Keratinocyte (primary cell): ENCODE measurements around the gene TACC2. TPM values are rescaled to one million over a fixed set of nuclear protein-coding genes. Genes with fewer than 3 reads are reported as not detected.
"Not testable (repeated sequence)": the region's sequence is repeated elsewhere in the genome, so short reads cannot be mapped to it uniquely, and the experiment has no call there.

Experiments used
- DNase-seq: peaks from one replicate; pipeline ENCODE4 v3.0.0-alpha.2; 2011; ENCODE audit warnings: low read depth, missing footprints, low spot score
- FAIRE-seq: peaks from 2 replicates; lab custom pipeline; 2011; peaks lifted over from hg19 to GRCh38; lab: Jason Lieb, UNC
- H2AFZ ChIP-seq: 2 replicates; pipeline ENCODE4 v1.6.0; 2012; ENCODE audit warnings: low read length, control low read depth, inconsistent platforms; ENCODE audit not compliant: control insufficient read depth
- H3K27ac ChIP-seq: 2 replicates; pipeline ENCODE4 v1.5.1; 2011; ENCODE audit warnings: low read length; ENCODE audit not compliant: control insufficient read depth, insufficient read depth
- H3K27me3 ChIP-seq: 3 replicates; pipeline ENCODE4 v1.6.0; 2011; ENCODE audit warnings: low read length; ENCODE audit not compliant: control insufficient read depth, insufficient read depth; ENCODE audit errors: extremely low read depth
- H3K36me3 ChIP-seq, 2 experiments: 2 replicates in 1 of 2; 3 replicates in 1 of 2; pipeline ENCODE4 v1.5.1; 2011; ENCODE audit warnings: low read length in 2 of 2, mild to moderate bottlenecking in 1 of 2; ENCODE audit not compliant: control insufficient read depth in 2 of 2, insufficient read depth in 2 of 2; ENCODE audit errors: extremely low read depth in 1 of 2
- H3K4me1 ChIP-seq: 3 replicates; pipeline ENCODE4 v1.5.1; 2011; ENCODE audit warnings: low read length; ENCODE audit not compliant: control insufficient read depth, insufficient read depth; ENCODE audit errors: extremely low read depth
- H3K4me2 ChIP-seq: 3 replicates; pipeline ENCODE4 v1.6.0; 2011; ENCODE audit warnings: low read depth, low read length; ENCODE audit not compliant: control insufficient read depth, insufficient read depth; ENCODE audit errors: extremely low read depth
- H3K4me3 ChIP-seq, 3 experiments: fragments of 200-600 bp in 1 of 3; sonication (generic) in 1 of 3; 2 replicates in 2 of 3; 3 replicates in 1 of 3; pipeline ENCODE4 v1.5.1; 2011 to 2016; ENCODE audit warnings: low read length in 3 of 3, mild to moderate bottlenecking in 3 of 3, control low read depth in 2 of 3, inconsistent platforms in 1 of 3, low read depth in 1 of 3, mixed read lengths in 1 of 3, mixed run types in 1 of 3, moderate library complexity in 1 of 3; ENCODE audit not compliant: control insufficient read depth in 2 of 3, insufficient read depth in 2 of 3; ENCODE audit errors: extremely low read depth in 1 of 3
- H3K79me2 ChIP-seq: 2 replicates; pipeline ENCODE4 v1.6.0; 2012; ENCODE audit warnings: low read length; ENCODE audit not compliant: control insufficient read depth, insufficient read depth
- H3K9ac ChIP-seq: 3 replicates; pipeline ENCODE4 v1.6.0; 2011; ENCODE audit warnings: low read length; ENCODE audit not compliant: control insufficient read depth, insufficient read depth; ENCODE audit errors: extremely low read depth
- H3K9me1 ChIP-seq: 3 replicates; pipeline ENCODE4 v1.6.0; 2011; ENCODE audit warnings: low read length; ENCODE audit not compliant: control insufficient read depth, insufficient read depth; ENCODE audit errors: extremely low read depth
- H3K9me3 ChIP-seq: 2 replicates; pipeline ENCODE4 v1.5.1; 2012; ENCODE audit warnings: low read depth, low read length; ENCODE audit not compliant: control insufficient read depth
- H4K20me1 ChIP-seq: 3 replicates; pipeline ENCODE4 v1.6.0; 2011; ENCODE audit warnings: low read length; ENCODE audit not compliant: control insufficient read depth, insufficient read depth; ENCODE audit errors: extremely low read depth
- EZH2 ChIP-seq: IDR thresholded peaks from one replicate; pipeline ENCODE4 v1.6.1; 2012; ENCODE audit warnings: inconsistent platforms, mild to moderate bottlenecking, low read length, moderate library complexity
- dilution Hi-C: fragments of 300-500 bp; cut with MboI; formaldehyde crosslinking; loops from one replicate; pipeline ENCODE4 v1.7.0; 2020; ENCODE audit warnings: low sequenced_read_pairs; ENCODE audit not compliant: extremely low pct_ligation_motif_present
- polyA plus RNA-seq, 5 experiments: library from polyadenylated mRNA; depleted of rRNA in 3 of 5; stranded (reverse) in 3 of 5; stranded (forward) in 1 of 5; unstranded in 1 of 5; fragments of >200 nt; gene quantifications; 1 replicate in 1 of 5; 2 replicates in 3 of 5; 3 replicates in 1 of 5; pipeline versions ENCODE4 v1.2.1 to v1.2.3, GENCODE V29; 2011 to 2012; ENCODE audit warnings: missing spikeins in 2 of 5, low read depth in 1 of 5, low replicate concordance in 1 of 5
- TF ChIP-seq, protein P1 (sequence below), 3 experiments: IDR thresholded peaks in 1 of 3; conservative IDR thresholded peaks in 1 of 3; optimal IDR thresholded peaks in 1 of 3; 2 replicates in 2 of 3; 3 replicates in 1 of 3; pipeline versions ENCODE3 to v1.5.1; 2011; ENCODE audit warnings: low read length in 3 of 3, mild to moderate bottlenecking in 3 of 3, moderate library complexity in 2 of 3, control low read depth in 1 of 3, inconsistent platforms in 1 of 3; ENCODE audit not compliant: insufficient read depth in 2 of 3; ENCODE audit errors: extremely low read depth in 1 of 3

TACC2 gene
- polyA plus RNA-seq, 1 donor (not counting 4 experiments of a cell fraction or from before 2014, with no cell fraction given), result 12.8 TPM

DNA sequence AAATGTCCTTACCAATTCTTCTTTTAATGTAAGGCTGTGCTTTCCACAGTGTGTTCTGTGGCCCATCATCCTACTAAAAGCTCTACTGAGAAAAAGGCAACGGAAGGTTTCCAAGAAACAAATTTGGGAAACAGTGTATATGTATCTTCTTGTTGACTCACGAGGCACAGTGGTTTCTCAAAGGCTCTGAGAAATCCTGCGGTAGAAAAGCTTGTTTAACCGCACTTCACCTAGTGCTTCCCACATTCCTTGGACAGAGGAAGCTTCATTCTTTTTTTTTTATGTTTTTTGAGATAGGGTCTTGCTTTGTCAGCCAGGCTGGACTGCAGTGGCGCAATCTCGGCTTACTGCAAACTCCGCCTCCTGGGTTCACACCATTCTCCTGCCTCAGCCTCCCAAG, 84.5 kb downstream of the TACC2 start:
- Histone ChIP-seq H3K4me1 (peaks cover 13% of the 10 kb centered on the region), H3K9me1 (no peaks in the 10 kb centered on the region), H3K9me3 (no peaks in the 10 kb centered on the region), H3K36me3 (no peaks in the 10 kb centered on the region), H3K79me2 (no peaks in the 10 kb centered on the region), H3K9ac (no peak overlapping the region), H4K20me1 (no peaks in the 10 kb centered on the region), H3K27ac (no peak overlapping the region), H2AFZ (no peak overlapping the region), H3K4me3 (no peak overlapping the region), H3K4me2 (no peak overlapping the region), H3K27me3 (no peaks in the 10 kb centered on the region)
- dilution Hi-C loops, result no loop called here
- no peak for TF ChIP-seq EZH2
- TF ChIP-seq, protein P1, sequence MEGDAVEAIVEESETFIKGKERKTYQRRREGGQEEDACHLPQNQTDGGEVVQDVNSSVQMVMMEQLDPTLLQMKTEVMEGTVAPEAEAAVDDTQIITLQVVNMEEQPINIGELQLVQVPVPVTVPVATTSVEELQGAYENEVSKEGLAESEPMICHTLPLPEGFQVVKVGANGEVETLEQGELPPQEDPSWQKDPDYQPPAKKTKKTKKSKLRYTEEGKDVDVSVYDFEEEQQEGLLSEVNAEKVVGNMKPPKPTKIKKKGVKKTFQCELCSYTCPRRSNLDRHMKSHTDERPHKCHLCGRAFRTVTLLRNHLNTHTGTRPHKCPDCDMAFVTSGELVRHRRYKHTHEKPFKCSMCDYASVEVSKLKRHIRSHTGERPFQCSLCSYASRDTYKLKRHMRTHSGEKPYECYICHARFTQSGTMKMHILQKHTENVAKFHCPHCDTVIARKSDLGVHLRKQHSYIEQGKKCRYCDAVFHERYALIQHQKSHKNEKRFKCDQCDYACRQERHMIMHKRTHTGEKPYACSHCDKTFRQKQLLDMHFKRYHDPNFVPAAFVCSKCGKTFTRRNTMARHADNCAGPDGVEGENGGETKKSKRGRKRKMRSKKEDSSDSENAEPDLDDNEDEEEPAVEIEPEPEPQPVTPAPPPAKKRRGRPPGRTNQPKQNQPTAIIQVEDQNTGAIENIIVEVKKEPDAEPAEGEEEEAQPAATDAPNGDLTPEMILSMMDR (optimal IDR thresholded peaks at IDR 0.05 in 1 of 3, IDR thresholded peaks at IDR 0.05 in 1 of 3, conservative IDR thresholded peaks at IDR 0.05 in 1 of 3; ENCODE audit: extremely low read depth in 1 of 3, insufficient read depth in 2 of 3, low read length in 3 of 3), result no peak
- DNase-seq (no peak), FAIRE-seq (no peak)

DNA sequence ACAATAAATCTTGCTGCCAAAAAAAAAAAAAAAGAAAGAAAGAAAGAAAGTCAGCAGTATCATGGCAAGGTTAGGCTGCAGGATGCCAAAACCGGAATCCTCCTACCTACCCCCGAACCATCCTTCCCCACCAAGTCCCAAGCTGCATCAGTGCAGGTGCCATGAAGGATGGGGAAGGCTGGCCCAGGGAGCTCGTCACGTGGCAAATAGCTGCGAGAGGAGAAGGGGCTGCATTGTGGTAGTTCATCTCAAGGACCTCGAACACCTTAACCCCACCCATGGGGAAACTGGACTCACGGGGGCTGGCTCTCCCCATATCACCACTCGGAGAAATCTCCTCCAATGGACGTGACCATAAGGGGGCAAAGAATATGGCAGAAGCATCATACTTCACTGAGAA, 86.2 kb downstream of the TACC2 start:
- DNase-seq (no peak), FAIRE-seq (no peak)
- Histone ChIP-seq H3K4me2 (no peak overlapping the region), H3K4me1 (peaks cover 8% of the 10 kb centered on the region), H3K36me3 (no peaks in the 10 kb centered on the region), H2AFZ (no peak overlapping the region), H3K27me3 (no peaks in the 10 kb centered on the region), H3K79me2 (no peaks in the 10 kb centered on the region), H3K27ac (no peak overlapping the region), H3K9me1 (no peaks in the 10 kb centered on the region), H3K9me3 (no peaks in the 10 kb centered on the region), H3K9ac (no peak overlapping the region), H4K20me1 (no peaks in the 10 kb centered on the region), H3K4me3 (no peak overlapping the region)
- TF ChIP-seq, protein P1 (optimal IDR thresholded peaks at IDR 0.05 in 1 of 3, IDR thresholded peaks at IDR 0.05 in 1 of 3, conservative IDR thresholded peaks at IDR 0.05 in 1 of 3; ENCODE audit: extremely low read depth in 1 of 3, insufficient read depth in 2 of 3, low read length in 3 of 3), result no peak
- no peak for TF ChIP-seq EZH2
- dilution Hi-C loops, result no loop called here

DNA sequence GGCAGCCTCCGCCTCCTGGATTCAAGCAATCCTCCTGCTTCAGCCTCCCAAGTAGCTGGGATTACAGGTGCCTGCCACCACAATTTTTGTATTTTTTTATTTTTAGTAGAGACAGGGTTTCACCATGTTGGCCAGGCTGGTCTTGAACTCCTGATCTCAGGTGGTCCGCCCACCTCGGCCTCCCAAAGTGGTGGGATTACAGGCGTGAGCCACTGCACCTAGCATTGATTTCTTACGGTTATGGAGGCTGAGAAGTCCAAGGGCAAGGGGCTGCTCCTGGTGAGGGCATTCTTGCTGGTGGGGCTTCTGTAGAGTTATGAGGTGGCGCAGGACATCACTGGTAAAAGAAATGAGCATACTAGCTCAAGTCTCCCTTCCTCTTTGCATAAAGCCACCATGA, 86.9 kb downstream of the TACC2 start:
- DNase-seq, FAIRE-seq, H4K20me1 ChIP-seq, H3K9ac ChIP-seq, H3K4me3 ChIP-seq, H3K9me3 ChIP-seq, H3K4me1 ChIP-seq, H3K36me3 ChIP-seq, H2AFZ ChIP-seq, H3K27ac ChIP-seq, H3K27me3 ChIP-seq, H3K79me2 ChIP-seq, H3K4me2 ChIP-seq, H3K9me1 ChIP-seq, dilution Hi-C loops: not testable (repeated sequence)
